ENCODE measurements around the gene ULK4.

GRCh38 chr3:41220906-41221677 is 740.8 kb downstream of the ULK4 start:
- no peak for TF ChIP-seq CTCF (IDR thresholded peaks at IDR 0.05)
- no peak for TF ChIP-seq POLR2A (IDR thresholded peaks at IDR 0.05)

Data from lower leg skin (tissue), 3 donors.